HG03342 (cell line): ENCODE measurements around the gene OTOS.

Source experiments
- ATAC-seq: cut with Tn5 transposase; IDR thresholded peaks from one replicate; pipeline ENCODE4 v1.9.1; 2021; ENCODE audit warnings: mild to moderate bottlenecking, moderate library complexity; ENCODE audit not compliant: unreplicated experiment

OTOS gene

DNA sequence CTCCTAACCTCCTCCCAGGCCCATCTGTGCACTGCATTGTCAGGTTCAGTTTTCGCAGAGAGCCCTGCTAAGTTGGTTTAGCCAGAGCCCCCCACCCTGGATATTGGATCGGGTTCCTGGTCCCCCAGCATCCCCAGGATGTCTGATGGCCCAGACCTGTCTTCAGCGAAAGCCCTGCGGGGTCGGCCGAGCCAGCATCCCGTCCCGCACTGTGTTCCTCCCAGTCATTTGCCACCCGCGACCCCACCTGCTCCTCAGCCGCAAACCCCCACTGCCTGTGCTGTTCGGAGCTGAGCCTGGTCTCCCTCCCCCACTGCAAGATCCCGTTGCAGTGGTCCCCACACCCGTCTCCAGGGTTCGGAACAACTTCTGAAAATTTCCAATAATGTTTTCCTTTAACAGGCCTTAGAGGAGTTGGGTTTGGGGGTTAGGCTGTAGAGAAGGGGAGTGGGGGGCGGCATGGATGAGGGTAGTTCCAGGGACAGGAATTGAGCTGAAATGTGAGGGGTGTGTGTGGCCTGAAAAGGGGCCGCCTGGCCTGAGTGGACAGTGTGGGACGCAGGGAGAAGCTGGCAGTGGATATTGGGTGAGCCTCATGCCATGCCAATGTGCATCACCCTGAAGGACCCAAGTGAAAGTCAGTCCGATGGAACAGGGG, 2.7 kb downstream of the OTOS start:
- no peak for ATAC-seq

GRCh38 chr2:240136671-240137292, 3.7 kb downstream of the OTOS start:
- ATAC-seq, result peak; percentile 19

DNA sequence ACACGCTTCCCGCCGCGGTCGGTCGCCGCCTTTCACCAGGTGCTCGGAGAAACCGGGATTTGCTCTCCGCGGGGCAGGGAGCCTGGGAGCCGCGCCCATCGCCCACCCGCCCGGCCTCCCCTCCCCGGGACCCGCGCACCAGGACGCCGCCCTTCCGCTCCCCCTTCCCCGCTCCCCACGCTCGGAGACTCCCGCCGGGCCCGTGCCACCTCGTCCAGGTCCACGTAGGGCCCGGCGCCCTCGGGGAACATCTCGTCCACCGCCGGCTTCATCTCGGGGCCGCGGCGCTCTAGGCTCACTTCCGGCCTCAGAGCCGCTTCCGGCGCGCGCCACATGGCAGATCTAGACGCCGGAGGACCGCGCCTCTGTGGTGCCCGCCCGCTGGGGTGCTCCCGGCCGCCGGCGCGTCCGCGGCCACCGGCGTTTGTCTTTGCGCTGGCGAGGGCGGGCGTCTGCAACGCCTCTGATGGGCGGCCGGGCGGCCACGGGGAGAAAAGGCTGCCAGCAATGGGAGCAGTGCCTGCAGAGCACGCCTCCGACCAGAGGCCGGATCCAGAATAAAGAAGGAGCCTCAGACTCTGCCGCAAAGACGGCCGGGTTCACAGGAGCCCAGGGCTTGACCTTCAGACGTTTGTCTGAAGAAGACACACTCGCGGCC, 4.3 kb downstream of the OTOS start, which contains the start of gene COPS9:
Gene COPS9, minus strand, starts transcription at position 293 of the 658 bp plus-strand sequence. Its CDS starts 21 bp downstream, at position 272.
- peak; percentile 91 for ATAC-seq

DNA sequence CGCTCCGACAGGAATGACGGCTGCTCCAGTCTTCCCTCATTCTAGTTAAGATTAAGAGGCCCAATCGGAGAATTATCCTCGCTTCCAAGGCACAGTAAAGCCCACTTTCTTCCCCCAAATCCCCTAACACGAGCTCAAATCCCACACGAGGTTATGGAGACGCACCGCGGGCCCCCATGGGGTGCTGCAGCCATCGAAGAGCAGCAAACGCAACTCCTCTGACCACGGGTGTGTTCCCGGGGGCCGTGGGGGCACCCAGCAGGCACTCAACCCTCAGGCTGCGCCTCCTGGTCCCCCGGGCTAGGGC, 4.8 kb downstream of the OTOS start:
- peak; percentile 22 for ATAC-seq

DNA sequence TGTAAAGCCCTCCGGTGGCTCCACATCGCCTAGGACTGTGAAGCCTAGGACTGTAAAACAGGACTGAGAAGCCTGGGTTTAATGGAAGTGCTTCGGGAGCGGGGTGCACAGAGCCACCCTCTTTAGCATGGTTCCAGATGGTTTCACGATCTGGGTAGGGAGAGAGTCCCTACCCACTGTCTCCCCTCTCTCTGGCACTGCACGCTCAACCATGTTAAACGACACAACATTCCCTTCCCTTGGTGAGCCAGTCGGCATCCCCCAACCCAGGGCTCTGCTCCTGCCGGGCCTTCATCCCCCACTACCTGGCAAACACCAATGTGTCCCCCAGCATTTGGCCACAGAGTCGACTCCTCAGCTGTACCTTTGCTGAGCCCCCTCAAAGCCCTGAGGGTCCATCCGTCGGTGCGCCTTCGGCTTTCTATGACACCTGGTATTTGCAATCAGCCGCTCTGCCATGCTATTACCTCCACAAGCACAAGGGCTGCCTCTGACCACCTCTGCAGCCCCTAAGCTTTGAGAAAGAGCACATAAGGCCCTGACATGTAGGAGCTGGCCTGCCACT, 5.4 kb downstream of the OTOS start:
- no peak for ATAC-seq

GRCh38 chr2:240134466-240134865, 6.0 kb downstream of the OTOS start:
- no peak for ATAC-seq

- no peak for ATAC-seq
Measured at GRCh38 chr2:240133401-240133800, 7.1 kb downstream of the OTOS start.

- ATAC-seq, result no peak
Measured at GRCh38 chr2:240132651-240132980, 7.8 kb downstream of the OTOS start.

DNA sequence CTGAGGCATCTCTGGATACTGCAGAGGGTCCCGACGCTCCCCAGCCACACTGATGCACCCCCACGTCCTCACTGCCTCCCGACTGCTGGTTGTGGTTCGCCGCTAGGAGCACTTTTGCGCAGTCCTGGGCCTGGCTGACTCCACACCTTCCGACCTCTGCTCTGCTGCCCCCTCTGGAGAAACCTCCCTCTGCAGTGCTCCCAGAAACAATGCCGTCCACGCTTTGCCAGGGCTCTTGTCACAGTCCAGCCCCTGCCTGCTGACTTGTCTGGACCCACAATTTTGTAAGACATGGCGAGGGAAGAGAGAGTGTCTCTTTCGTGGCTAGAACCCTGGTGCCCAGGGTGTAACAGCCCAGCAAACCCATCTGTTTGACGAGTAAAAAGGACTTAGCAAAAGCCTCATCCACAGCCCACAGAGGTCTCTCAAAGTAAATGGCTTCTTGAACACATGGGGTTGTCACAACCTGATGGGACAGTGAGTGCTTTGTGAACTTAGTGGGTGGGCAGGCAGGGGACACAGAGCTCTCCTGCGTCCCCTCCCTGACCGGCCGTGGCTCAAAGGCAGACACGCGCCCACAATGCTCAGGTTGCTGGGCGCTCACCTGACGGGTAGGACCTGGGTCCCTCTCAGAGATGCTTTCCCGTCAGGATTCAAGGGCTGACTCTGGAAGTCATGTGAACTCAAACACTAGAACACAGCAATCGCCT, 8.4 kb downstream of the OTOS start:
- ATAC-seq, result no peak

DNA sequence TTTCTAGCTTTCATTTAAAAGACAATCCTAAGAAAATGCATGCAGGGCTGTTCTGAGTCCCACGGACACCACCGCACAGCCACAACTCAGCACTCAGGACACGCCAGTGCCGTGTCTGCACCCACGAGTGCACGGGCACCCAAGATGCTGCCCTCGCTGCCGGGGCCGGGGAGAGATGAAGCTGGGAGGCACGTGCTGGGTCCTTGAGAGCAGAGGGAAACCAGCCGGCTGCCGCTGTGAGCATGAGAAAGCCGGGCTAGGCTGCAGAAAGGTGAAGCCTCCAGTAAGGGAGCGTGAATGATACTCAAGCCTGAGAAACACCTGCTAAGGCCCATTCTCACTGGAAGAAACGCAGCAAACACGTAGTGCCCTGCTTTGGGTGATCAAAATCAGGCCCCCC, 9.2 kb downstream of the OTOS start:
- ATAC-seq, result no peak

- ATAC-seq, result no peak
Measured at GRCh38 chr2:240130393-240131195, 9.9 kb downstream of the OTOS start.

- no peak for ATAC-seq
Measured at GRCh38 chr2:240129731-240130392, 10.6 kb downstream of the OTOS start.

DNA sequence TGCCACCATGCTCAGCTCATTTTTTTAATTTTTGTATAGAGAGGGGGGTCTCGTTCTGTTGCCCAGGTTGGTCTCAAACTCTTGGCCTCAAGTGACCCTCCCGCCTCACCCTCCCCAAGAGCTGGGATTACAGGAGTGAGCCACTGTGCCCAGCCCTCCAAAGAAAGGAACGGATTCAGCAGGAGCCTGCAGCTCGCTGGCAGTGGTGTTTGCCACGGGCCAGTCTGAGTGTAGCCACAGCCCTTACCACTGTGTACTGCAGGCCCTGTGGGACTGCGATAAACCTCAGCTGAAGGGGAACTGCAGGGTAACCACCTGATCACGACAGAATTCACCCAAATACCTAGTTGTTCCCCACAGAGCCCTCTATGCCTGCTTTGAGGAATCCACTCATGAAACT, 11.1 kb downstream of the OTOS start:
- ATAC-seq, result no peak

GRCh38 chr2:240128608-240129145, 11.8 kb downstream of the OTOS start:
- no peak for ATAC-seq

- no peak for ATAC-seq
Measured at GRCh38 chr2:240127911-240128607, 12.4 kb downstream of the OTOS start.

DNA sequence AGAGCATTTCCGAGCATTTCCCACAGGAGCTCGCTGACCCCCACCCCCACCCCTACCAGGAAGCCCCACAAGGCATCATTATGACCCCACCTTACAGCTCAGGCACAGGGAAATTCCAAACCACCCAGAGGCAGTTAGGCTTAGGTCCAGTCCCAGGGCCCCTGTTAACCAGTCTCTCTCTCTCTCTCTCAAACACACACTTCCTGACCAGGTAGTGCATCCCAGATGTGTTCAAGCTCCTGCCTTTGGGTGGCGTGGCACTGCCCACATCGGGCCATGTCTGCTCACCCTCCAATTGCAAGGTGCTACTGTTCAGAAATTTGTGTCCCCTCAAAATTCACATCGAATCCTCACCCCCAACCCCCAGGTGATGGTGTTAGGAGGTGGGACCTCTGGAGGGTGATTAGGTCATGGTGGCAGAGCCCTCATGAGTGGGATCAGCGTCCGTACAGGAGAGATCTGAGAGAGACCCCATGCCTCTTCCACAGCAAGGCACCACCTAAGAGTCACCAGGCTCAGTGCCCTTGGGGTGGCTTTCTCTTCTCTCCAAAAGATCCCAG, 13.2 kb downstream of the OTOS start:
- ATAC-seq, result no peak

GRCh38 chr2:240126731-240127130, 13.7 kb downstream of the OTOS start:
- no peak for ATAC-seq

GRCh38 chr2:240125742-240126141, 14.7 kb downstream of the OTOS start:
- ATAC-seq, result no peak

- no peak for ATAC-seq
Measured at GRCh38 chr2:240124651-240125030, 15.8 kb downstream of the OTOS start.
